Osteocyte (in vitro differentiated cells): ENCODE data around the gene CEMIP. TPM values are rescaled to one million over a fixed set of nuclear protein-coding genes. Genes with fewer than 3 reads are reported as not detected.

Source experiments
- DNase-seq: peaks from one replicate; pipeline ENCODE4 v3.0.0; 2021; ENCODE audit warnings: mixed read lengths; ENCODE audit not compliant: unreplicated experiment; ENCODE audit errors: extremely low spot score
- H3K27ac Mint-ChIP-seq: one replicate; pipeline ENCODE4 v1.8.0; 2021; ENCODE audit warnings: mild to moderate bottlenecking, mixed read lengths; ENCODE audit not compliant: unreplicated experiment
- H3K27me3 Mint-ChIP-seq: one replicate; pipeline ENCODE4 v1.8.0; 2021; ENCODE audit warnings: mixed read lengths; ENCODE audit not compliant: unreplicated experiment
- H3K36me3 Mint-ChIP-seq: one replicate; pipeline ENCODE4 v1.8.0; 2021; ENCODE audit warnings: mixed read lengths; ENCODE audit not compliant: unreplicated experiment
- H3K4me1 Mint-ChIP-seq: one replicate; pipeline ENCODE4 v1.8.0; 2021; ENCODE audit warnings: mixed read lengths; ENCODE audit not compliant: unreplicated experiment
- H3K4me3 Mint-ChIP-seq: one replicate; pipeline ENCODE4 v1.8.0; 2021; ENCODE audit warnings: mild to moderate bottlenecking, moderate library complexity, mixed read lengths; ENCODE audit not compliant: unreplicated experiment
- H3K9me3 Mint-ChIP-seq: one replicate; pipeline ENCODE4 v1.8.0; 2021; ENCODE audit warnings: mixed read lengths; ENCODE audit not compliant: unreplicated experiment
- CTCF ChIP-seq: fragments of 200-600 bp; sonication (generic); IDR thresholded peaks from 2 replicates; pipeline ENCODE4 v1.5.0; 2021; ENCODE audit warnings: antibody characterized with exemption, mild to moderate bottlenecking, moderate library complexity
- total RNA-seq: library from RNA; stranded (reverse); gene quantifications from 2 replicates; pipeline ENCODE4 v1.2.1, GENCODE V29; 2021

Gene CEMIP
- total RNA-seq, 1 donor from 2014 or later: 445 TPM

- H3K36me3 Mint-ChIP-seq: peaks cover 82% of the 10 kb centered on the region
- no peaks in the 10 kb centered on the region for H3K27me3 Mint-ChIP-seq
- H3K9me3 Mint-ChIP-seq: no peaks in the 10 kb centered on the region
- DNase-seq: no peak
- no peak overlapping the region for H3K4me3 Mint-ChIP-seq
- H3K4me1 Mint-ChIP-seq: peaks cover 2% of the 10 kb centered on the region
- H3K27ac Mint-ChIP-seq: peak overlapping the region; percentile 10
- no peak for TF ChIP-seq CTCF
Measured at GRCh38 chr15:80923668-80924067, 144.5 kb downstream of the CEMIP start.

GRCh38 chr15:80924278-80924677 lies 145.1 kb downstream of the CEMIP start:
- TF ChIP-seq CTCF: no peak
- Mint-ChIP-seq H3K4me1 (peaks cover 2% of the 10 kb centered on the region), H3K27me3 (no peaks in the 10 kb centered on the region), H3K9me3 (no peaks in the 10 kb centered on the region), H3K27ac (no peak overlapping the region), H3K36me3 (peaks cover 82% of the 10 kb centered on the region), H3K4me3 (no peak overlapping the region)
- DNase-seq: no peak

GRCh38 chr15:80925597-80926059 lies 146.5 kb downstream of the CEMIP start:
- Mint-ChIP-seq H3K4me3 (no peak overlapping the region), H3K4me1 (peaks cover 2% of the 10 kb centered on the region), H3K36me3 (peaks cover 89% of the 10 kb centered on the region), H3K27ac (peak overlapping the region; percentile 44), H3K9me3 (no peaks in the 10 kb centered on the region), H3K27me3 (no peaks in the 10 kb centered on the region)
- no peak for DNase-seq
- no peak for TF ChIP-seq CTCF

DNA sequence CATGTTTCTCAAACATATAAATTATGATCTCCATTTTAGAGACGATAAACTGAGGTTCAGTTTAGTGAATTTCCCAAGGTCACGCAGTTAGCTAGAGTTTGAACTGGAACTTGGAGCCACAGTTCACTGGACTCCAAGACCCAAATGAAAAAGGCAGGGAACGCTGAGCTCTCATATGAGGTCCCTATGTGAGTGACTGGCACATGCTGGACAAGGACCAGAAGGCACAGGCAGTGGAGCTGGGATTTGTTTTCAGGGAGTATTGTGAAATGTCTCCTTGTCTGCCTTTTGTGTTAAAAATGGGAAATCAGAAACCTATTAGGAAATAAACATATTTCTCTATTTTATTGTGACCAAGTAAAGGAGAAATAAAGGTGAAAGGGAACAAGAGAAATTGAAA lies 147.0 kb downstream of the CEMIP start:
- no peaks in the 10 kb centered on the region for H3K27me3 Mint-ChIP-seq
- H3K9me3 Mint-ChIP-seq: no peaks in the 10 kb centered on the region
- TF ChIP-seq CTCF: no peak
- peaks cover 89% of the 10 kb centered on the region for H3K36me3 Mint-ChIP-seq
- H3K27ac Mint-ChIP-seq: peak overlapping the region; percentile 21
- H3K4me3 Mint-ChIP-seq: no peak overlapping the region
- peaks cover 2% of the 10 kb centered on the region for H3K4me1 Mint-ChIP-seq
- DNase-seq: no peak

GRCh38 chr15:80929225-80929624 lies 150.1 kb downstream of the CEMIP start:
- DNase-seq: no peak
- H3K4me3 Mint-ChIP-seq: no peak overlapping the region
- no peaks in the 10 kb centered on the region for H3K27me3 Mint-ChIP-seq
- peak overlapping the region; percentile 28 for H3K27ac Mint-ChIP-seq
- H3K4me1 Mint-ChIP-seq: peaks cover 4% of the 10 kb centered on the region
- no peak for TF ChIP-seq CTCF
- H3K36me3 Mint-ChIP-seq: peaks cover 90% of the 10 kb centered on the region
- H3K9me3 Mint-ChIP-seq: no peaks in the 10 kb centered on the region
